HG03439 (cell line): ENCODE data around the gene EFR3B.
"Not testable (repeated sequence)": the region's sequence is repeated elsewhere in the genome, so short reads cannot be mapped to it uniquely, and the experiment has no call there.

Experiments used
- ATAC-seq: cut with Tn5 transposase; IDR thresholded peaks from one replicate; pipeline ENCODE4 v1.9.1; 2021; ENCODE audit warnings: mild to moderate bottlenecking, moderate library complexity; ENCODE audit not compliant: unreplicated experiment

EFR3B gene

DNA sequence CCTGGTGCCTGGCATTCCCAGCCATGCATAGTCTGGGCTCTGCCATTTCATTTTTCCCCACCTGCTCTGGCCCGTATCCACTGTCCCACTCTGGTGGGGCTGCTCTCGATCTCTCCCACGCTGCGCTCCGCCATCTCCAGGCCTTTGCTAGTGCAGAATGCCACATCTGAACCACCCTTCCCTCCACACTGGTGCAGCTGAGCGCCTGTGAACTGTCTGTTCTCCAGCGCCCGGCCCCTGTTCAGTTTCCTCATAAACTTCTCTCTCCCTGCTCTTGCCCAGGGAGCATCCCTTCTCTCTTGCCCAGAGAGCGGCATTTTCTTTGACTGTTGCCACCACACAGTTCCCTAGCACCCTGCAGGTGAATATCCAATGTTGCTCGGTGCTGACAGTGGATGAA, 105.0 kb downstream of the EFR3B start:
- ATAC-seq = no peak

DNA sequence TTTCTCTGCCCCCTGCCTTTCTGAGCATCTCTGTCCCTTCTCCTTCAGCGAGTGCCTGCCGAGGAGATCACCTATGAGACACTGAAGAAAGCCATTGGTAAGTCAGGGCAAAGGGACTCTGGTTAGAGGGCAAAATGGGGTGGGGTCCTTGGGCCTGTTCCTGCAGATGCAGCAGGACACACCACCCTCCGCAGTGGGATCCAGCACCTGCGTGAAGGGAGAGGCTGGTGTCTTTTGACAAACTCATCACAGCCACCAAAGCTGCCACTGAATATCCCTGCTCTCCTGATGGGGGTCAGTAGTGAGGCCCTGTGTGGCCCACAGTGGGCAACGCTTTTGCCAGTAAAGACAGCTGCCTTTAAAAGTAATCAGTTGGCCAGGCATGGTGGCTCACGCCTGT, 107.8 kb downstream of the EFR3B start:
- no peak for ATAC-seq

- not testable (repeated sequence) for ATAC-seq
These were observed 109.1 kb downstream of the EFR3B start for GRCh38 chr2:25150993-25151392.

GRCh38 chr2:25151718-25152117, 109.8 kb downstream of the EFR3B start:
- no peak for ATAC-seq

DNA sequence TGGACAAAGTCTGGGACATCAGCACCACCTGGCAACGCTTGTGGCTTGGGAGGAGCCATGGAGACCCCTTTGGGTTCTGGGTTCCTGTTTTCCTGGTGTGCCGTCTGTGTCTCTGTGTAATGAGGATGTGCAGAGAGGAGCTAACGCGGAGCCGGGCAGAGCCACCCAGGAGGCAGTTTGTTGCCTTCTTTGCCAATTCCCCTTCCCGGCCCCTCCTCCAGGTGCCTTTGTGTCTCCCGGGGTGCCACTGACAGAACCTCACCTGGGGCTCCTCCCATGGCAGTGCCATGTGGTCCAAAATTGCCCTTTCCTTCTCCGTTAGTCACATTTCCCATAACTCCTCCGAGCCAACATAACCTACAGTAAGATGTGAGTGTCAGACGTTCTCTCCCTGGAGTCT, 113.5 kb downstream of the EFR3B start:
- no peak for ATAC-seq

DNA sequence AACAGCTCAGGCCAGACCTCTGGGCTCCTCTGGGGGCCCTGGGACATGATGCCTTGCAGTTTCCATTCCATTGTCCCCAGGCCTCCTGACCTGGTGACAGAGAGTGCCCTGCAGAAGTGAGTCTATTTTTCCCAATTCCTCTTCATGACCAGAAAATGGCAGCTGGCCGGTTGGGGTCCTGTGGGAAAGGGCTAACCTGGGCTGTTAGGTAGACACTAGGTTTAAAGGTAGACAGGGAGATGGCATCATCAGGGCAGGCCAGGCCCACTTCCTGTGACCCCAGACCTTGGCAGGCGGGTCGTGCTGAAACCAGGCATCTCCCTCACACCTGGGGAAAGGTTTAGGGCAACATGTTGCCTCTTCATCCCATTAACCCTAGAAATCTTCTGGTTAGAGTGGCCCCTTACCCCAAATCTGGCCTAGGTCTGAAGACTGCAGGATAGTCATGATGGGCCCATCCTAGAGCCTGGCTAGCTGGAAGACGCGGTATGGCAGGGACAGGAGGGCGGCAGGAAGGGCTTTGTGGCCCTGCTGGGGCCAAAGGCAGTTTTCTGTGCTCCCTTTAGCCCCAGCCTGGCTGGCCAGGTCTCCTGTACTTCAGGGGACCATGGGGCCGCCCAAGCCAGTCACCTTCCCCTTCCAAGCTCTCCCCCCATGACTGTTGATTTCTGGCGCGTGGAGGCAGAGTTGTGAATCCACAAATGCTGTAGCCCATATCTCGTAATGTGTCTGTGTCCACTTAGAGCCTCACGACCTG, 116.4 kb downstream of the EFR3B start:
- ATAC-seq = no peak

DNA sequence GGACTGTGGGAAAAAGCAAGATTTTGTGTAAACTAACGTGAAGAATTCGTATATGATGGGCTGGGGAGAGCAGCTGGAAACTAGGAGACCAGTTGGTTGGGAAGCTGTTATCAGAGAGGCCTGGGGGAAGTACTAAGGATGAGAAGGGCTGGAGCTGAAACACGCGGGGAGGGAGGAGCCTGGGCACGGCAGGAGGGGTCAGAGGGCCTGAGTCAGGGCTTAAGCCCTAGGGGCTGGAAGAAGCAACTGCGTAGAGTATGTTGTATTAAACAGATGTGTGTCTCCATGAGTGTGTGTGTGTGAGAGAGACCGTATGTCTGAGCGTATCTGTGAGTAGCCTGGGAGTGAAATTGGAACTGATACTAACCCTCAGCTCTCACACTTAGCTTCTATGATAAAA, 118.1 kb downstream of the EFR3B start:
- ATAC-seq = no peak

- no peak for ATAC-seq
These were observed 118.5 kb downstream of the EFR3B start for GRCh38 chr2:25160376-25160775.

DNA sequence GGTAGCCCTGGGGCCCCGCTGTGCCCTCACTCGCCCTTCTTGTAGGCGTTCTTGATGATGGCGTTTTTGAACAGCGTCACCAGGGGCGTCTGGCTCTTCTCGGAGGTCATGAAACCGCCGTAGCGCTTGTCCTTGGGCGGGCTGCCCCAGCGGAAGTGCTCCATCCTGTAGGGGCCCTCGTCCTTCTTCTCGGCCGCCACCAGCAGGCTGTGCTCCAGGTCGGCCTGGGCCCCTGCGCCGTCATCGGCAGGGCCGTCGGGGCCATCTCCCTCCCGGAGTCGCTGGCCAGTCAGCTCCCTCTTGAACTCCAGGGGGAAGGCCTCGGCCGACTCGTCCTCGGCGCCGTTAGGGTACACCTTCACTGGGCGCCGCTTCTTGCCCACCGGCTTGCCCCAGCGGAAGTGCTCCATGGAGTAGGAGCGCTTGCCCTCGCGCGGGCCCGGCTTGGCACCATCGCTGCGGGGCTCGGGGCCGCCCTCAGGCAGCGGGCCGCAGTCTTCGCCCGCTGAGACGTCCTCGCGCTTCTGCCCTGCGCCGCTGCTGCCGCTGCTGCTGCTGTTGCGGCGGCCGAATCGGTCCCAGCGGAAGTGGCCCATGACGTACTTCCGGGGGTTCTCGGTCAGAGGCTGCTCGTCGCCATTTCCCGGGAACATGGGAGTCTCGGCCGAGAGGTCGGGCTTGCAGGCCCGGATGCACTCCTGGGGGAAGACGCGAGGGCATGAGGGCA, 119.3 kb downstream of the EFR3B start:
- ATAC-seq = peak; percentile 48

DNA sequence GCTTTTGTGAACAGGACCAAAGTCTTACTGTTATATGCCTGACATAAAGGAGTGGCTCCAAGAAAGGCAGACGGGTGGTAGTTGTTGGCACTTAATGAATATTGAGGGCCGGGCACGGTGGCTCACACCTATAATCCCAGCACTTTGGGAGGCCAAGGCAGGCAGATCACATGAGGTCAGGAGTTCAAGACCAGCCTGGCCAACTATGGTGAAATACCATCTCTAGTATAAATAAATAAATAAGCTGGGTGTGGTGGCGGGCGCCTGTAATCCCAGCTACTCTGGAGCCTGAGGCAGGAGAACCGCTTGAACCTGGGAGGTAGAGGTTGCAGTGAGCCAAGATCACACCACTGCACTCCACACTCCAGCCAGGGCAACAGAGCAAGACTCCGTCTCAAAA, 120.2 kb downstream of the EFR3B start:
- not testable (repeated sequence) for ATAC-seq

- ATAC-seq = no peak
These were observed 122.7 kb downstream of the EFR3B start for GRCh38 chr2:25164561-25164960.

DNA sequence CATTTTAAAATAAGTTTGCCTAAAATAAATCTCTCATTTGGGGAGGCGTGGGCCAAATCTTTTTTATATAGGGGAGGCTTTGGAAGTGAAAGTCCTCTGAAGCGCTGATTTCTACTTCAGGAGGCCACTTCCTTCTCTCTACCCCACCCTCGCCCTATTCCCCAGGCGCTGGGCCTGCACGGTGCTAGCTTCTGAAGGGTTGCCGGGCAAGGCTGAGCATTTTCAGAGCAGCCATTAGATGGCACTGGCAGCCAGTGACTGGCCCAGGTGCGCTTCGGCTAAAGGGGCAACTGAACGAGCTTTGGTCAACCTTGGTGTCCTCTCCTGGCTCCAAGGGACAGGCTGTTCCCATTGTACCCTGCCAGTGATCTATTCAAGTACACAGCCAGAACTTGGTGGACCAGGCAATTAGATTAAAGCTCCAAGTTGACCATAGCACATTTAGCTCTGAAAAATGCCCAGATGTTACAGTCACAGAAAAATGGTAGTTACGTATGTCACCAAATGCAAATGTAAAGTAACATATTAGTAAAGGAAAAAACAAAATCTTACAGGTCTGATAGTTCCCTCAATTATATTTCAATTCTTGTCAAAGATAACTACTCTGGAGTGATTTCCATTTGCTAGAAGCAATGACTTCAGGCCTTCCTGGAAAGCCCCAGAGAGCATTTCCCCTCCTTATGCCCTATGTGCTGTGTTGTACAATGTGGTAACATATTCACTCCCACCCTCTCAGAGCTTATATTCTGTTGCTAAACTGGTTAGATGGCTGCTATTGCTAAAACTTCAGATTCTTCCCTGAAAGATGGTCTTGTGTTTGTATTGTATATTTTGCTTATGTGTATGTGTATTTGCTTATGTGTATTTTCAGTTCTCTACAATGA, 124.4 kb downstream of the EFR3B start:
- ATAC-seq = peak; percentile 73

DNA sequence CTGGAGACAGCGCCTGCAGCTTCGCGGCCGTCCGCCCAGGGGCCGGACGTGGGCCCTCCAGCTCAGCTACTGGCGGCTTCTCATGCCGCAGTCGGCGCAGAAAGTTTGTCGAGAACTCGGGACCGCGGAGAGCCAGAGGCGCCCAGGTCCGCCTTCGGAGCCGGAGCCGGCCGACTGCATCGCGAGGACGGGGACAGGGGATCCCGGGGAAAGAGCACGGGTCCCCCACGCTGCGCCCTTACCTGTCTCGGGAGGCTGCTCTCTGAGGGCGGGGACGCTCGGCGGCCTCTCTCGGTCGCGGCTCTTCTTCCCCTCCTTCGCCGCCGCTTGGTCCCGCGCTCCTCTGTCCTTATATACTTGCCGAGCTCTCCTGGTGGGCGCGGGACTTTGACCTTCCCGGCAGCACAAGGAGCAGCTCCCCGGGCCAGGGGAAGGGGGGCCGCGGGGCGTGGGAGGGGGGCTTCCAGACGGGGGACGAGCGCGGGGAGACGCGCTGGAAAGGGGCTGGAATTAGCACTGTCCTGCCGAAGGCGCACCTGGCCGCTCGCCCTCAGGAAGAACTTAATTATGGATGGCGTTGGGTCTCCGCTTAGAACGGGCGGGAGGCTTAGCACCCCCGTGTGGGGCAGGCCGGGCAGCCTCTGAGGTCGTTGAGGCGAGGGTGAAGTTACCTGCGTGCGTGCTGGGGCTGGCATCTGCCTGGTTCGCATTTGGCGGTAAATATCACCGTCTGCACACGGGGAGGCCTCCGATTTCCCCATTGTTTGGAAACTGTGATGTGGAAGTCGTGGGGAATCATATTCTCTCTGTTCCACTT, 126.6 kb downstream of the EFR3B start, which contains the start of gene POMC:
TSS of gene POMC (minus strand) at position 325 of the 817 bp plus-strand sequence. CDS start 3,808 bp downstream, outside the sequence.
- no peak for ATAC-seq

GRCh38 chr2:25169073-25169470, 127.2 kb downstream of the EFR3B start:
- ATAC-seq = no peak

- ATAC-seq = no peak
These were observed 129.0 kb downstream of the EFR3B start for GRCh38 chr2:25170888-25171287.

GRCh38 chr2:25173719-25174118, 131.8 kb downstream of the EFR3B start:
- no peak for ATAC-seq

DNA sequence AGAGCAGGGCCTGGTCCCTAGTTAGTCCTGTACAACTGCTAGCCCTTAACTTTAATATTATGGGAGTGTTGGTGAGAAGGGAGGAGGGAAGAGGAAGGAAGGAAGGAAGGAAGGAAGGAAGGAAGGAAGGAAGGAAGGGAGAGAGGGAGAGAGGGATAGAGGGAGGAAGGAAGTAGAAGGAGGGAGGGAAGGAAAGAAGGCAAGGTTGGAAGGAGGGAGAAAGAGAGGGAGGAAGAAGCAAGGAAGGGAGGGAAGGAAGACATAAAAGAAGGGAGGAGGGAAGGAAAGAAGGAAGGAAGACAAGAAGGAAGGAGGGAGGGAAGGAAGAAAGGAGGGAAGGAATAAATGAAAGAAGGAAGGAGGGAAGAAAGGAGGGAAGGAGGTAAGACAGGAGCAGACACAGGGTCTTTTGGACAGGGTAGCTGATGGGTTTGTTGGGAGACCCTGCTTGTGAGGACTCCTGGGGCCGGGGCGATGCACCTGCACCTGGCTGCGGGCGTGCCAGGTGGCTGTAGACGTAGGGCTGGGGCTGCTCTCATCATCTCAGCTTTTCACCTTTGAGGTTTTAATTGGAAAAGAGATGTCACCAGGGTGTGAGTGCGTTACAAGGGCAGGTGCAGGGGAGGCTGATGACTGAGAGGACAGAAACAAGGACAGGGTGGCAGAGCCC, 132.5 kb downstream of the EFR3B start:
- no peak for ATAC-seq

GRCh38 chr2:25176138-25176537, 134.3 kb downstream of the EFR3B start:
- ATAC-seq = no peak

- no peak for ATAC-seq
These were observed 134.8 kb downstream of the EFR3B start for GRCh38 chr2:25176541-25177181.
